Measurements from ENCODE around the gene LSM4. TPM values are rescaled to one million over a fixed set of nuclear protein-coding genes. Genes with fewer than 3 reads are reported as not detected.

Gene LSM4
- total RNA-seq, 6 experiments from 2014 or later = 37.6 to 139 (median 47.3) TPM

DNA sequence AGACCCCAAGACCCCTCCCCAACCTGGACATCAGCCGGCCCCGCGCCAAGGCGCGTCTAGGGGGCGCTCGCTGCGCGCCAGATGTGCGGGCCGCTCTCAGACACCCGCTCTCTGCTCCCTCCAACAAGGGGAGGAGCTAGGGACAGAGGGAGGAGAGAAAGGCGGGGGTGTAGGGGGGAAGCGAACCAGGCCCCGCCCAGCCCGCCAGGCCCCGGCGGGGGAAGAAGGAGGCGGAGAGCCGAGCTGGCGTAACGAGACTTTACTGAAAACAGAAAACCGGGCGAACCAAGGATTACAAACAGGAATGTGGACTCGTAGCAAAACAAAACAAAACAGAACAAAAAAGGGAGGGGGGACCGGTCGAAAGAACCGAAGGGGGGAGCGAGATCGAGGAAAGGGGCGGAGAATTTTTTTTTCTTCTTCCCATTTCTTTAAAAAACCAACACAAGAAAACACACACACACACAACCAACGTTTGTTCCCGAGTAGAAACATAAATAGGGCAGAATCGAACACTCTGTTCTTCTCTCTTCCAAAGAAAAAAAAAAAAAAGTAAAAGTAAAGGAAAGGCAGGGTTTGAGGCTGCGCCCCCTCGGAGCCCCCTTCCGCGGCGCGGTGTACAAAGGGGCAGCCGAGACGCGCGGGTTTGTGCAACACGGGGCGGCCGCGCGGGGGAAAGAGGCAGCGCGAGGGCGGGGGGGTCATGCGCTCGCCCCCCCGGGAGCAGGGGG is 43.2 kb downstream of the LSM4 start:
- peak; percentile 86 for TF ChIP-seq POLR2A (IDR thresholded peaks at IDR 0.05)
- TF ChIP-seq, protein P1, sequence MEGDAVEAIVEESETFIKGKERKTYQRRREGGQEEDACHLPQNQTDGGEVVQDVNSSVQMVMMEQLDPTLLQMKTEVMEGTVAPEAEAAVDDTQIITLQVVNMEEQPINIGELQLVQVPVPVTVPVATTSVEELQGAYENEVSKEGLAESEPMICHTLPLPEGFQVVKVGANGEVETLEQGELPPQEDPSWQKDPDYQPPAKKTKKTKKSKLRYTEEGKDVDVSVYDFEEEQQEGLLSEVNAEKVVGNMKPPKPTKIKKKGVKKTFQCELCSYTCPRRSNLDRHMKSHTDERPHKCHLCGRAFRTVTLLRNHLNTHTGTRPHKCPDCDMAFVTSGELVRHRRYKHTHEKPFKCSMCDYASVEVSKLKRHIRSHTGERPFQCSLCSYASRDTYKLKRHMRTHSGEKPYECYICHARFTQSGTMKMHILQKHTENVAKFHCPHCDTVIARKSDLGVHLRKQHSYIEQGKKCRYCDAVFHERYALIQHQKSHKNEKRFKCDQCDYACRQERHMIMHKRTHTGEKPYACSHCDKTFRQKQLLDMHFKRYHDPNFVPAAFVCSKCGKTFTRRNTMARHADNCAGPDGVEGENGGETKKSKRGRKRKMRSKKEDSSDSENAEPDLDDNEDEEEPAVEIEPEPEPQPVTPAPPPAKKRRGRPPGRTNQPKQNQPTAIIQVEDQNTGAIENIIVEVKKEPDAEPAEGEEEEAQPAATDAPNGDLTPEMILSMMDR (IDR thresholded peaks at IDR 0.05) = peak; percentile 82 to 90 (median 85)
- Histone ChIP-seq H3K27me3 (no peaks in the 10 kb centered on the region), H3K27ac (peak overlapping the region; percentile 100), H3K36me3 (peaks cover 0 to 8% (median 0%) of the 10 kb centered on the region in 4 donors), H3K4me1 (peaks cover 0 to 51% (median 26%) of the 10 kb centered on the region in 4 donors), H3K4me3 (peak overlapping the region; percentile 82 to 93 (median 93)), H3K9me3 (no peaks in the 10 kb centered on the region)
- under 1% methylated on average over 48 of the region's 55 CpGs for WGBS (ENCODE audit: insufficient coverage, low coverage, low lambda C conversion rate, missing lambda C conversion rate)
- DNase-seq (peak; percentile 92 to 95 (median 94)), ATAC-seq (peak; percentile 66 to 79 (median 68))
- intact Hi-C loops (cut with DNase I) = loop anchor here (5.0 to 10.0 kb wide), 2 partner anchors 43 to 135 kb away; partner anchors contain the start of genes LSM4 (in 1 of the 2) and SSBP4 (in 1 of the 2)

DNA sequence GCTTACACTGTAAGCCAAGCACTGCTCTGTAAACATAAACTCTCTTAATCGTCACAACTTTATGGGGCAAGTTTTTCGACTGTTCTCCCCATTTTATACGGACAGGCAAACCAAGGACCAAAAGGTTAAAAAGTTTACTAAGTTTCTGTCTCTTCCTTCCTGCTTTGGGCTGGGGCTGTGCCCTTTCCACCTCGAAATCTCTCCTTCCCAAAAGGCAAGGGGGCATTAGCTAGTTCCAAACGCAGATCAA is 43.7 kb downstream of the LSM4 start:
- DNase-seq (no peak), ATAC-seq (no peak)
- peaks cover 0 to 8% (median 0%) of the 10 kb centered on the region in 4 donors for H3K36me3 ChIP-seq
- peak overlapping the region; percentile 82 to 93 (median 93) for H3K4me3 ChIP-seq
- no peaks in the 10 kb centered on the region for H3K27me3 ChIP-seq
- TF ChIP-seq, protein P1 (IDR thresholded peaks at IDR 0.05) = no peak
- TF ChIP-seq POLR2A (IDR thresholded peaks at IDR 0.05) = no peak
- H3K27ac ChIP-seq = peak overlapping the region; percentile 100
- WGBS (ENCODE audit: insufficient coverage, low coverage, low lambda C conversion rate, missing lambda C conversion rate) = 0% methylated on average over 5 of the region's 5 CpGs
- no peaks in the 10 kb centered on the region for H3K9me3 ChIP-seq
- H3K4me1 ChIP-seq = peaks cover 0 to 56% (median 27%) of the 10 kb centered on the region in 4 donors
- intact Hi-C loops (cut with DNase I) = loop anchor here (5.0 to 10.0 kb wide), 2 partner anchors 43 to 136 kb away; partner anchors contain the start of genes LSM4 (in 1 of the 2) and SSBP4 (in 1 of the 2)

GRCh38 chr19:18278521-18279265 is 44.2 kb downstream of the LSM4 start:
- WGBS (ENCODE audit: insufficient coverage, low coverage, low lambda C conversion rate, missing lambda C conversion rate) = 57% methylated on average over 8 of the region's 10 CpGs
- intact Hi-C loops (cut with DNase I) = loop anchor here (5.0 to 10.0 kb wide), 2 partner anchors 44 to 136 kb away; partner anchors contain the start of genes LSM4 (in 1 of the 2) and SSBP4 (in 1 of the 2)
- ATAC-seq = no peak

DNA sequence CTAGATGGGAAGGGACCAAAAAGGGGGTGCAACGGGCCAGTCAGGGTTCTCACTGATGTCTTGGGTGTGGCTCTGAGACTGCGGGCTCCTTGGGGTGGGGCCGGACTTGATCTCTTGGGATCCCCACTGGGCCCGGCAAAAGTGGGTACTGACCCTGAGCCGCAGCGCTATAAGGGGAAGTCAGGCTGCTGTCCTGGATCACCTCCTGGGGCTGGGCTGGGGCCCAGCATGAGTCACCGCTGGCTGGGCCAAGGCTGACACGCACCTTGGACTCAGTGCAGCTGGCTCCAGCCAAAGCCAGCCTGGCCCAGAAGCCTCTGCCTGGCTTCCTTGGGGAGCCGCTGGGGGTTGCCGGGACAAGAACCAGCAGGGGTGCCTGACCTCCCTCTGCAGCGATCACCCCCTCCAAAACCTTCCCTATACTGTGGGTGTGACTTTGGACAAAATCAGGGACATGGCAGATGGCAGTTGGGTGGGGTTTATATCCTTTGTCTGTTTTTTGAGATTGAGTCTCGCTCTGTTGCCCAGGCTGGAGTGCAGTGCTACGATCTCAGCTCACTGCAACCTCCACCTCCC is 48.0 kb downstream of the LSM4 start:
- DNase-seq (peak; percentile 89 to 94 (median 93)), ATAC-seq (peak; percentile 78 to 89 (median 80))
- Histone ChIP-seq H3K4me1 (peaks cover 0 to 53% (median 23%) of the 10 kb centered on the region in 4 donors), H3K36me3 (peaks cover 0 to 8% (median 0%) of the 10 kb centered on the region in 4 donors), H3K27me3 (no peaks in the 10 kb centered on the region), H3K4me3 (peak overlapping the region in 2 of 3 donors; percentile 2 to 10), H3K27ac (peak overlapping the region; percentile 70 to 91 (median 82)), H3K9me3 (no peaks in the 10 kb centered on the region)
- 5% methylated on average over 4 of the region's 13 CpGs for WGBS (ENCODE audit: insufficient coverage, low coverage, low lambda C conversion rate, missing lambda C conversion rate)
- TF ChIP-seq, protein P1 (IDR thresholded peaks at IDR 0.05) = no peak
- no peak for TF ChIP-seq POLR2A (IDR thresholded peaks at IDR 0.05)
- intact Hi-C loops (cut with DNase I) = loop anchor here (5.0 to 10.0 kb wide), 2 partner anchors 47 to 140 kb away; partner anchors contain the start of genes LSM4 (in 1 of the 2) and SSBP4 (in 1 of the 2)

More at GRCh38 chr19:18278521-18279265, 44.2 kb downstream of the LSM4 start:
- Histone ChIP-seq H3K36me3 (peaks cover 0 to 8% (median 0%) of the 10 kb centered on the region in 4 donors), H3K9me3 (no peaks in the 10 kb centered on the region), H3K27me3 (no peaks in the 10 kb centered on the region), H3K4me3 (peak overlapping the region; percentile 82 to 93 (median 93)), H3K4me1 (peaks cover 0 to 60% (median 27%) of the 10 kb centered on the region in 4 donors), H3K27ac (peak overlapping the region; percentile 100)
- no peak for TF ChIP-seq POLR2A (IDR thresholded peaks at IDR 0.05)
- TF ChIP-seq, protein P1 (IDR thresholded peaks at IDR 0.05) = peak in 1 of 4 donors; percentile 32
- DNase-seq = no peak

Data from right lobe of liver (tissue), 6 donors.